ENCODE data around the gene CLPX.
"Not testable (repeated sequence)": the region's sequence is repeated elsewhere in the genome, so short reads cannot be mapped to it uniquely, and the experiment has no call there.

Gene CLPX
- long read RNA-seq, donor 1, full-length matches to known transcripts: 5 of 12 reads
- long read RNA-seq, donor 1, partial matches to known transcripts: 7 of 12 reads
- long read RNA-seq, donor 1, other reads (novel, unspliced or antisense): 0 of 12 reads
- long read RNA-seq, donor 2, full-length matches to known transcripts: 2 of 2 reads
- long read RNA-seq, donor 2, partial matches to known transcripts: 0 of 2 reads
- long read RNA-seq, donor 2, other reads (novel, unspliced or antisense): 0 of 2 reads
- long read RNA-seq, donor 3, partial matches to known transcripts: 6 of 7 reads
- long read RNA-seq, donor 3, other reads (novel, unspliced or antisense): 0 of 7 reads
- long read RNA-seq, donor 4, partial matches to known transcripts: 8 of 9 reads
- long read RNA-seq, donor 4, other reads (novel, unspliced or antisense): 0 of 9 reads
- long read RNA-seq, donor 5, full-length matches to known transcripts: 5 of 5 reads
- long read RNA-seq, donor 5, partial matches to known transcripts: 0 of 5 reads
- long read RNA-seq, donor 5, other reads (novel, unspliced or antisense): 0 of 5 reads
- long read RNA-seq, donor 6, full-length matches to known transcripts: 3 of 9 reads
- long read RNA-seq, donor 6, partial matches to known transcripts: 6 of 9 reads
- long read RNA-seq, donor 6, other reads (novel, unspliced or antisense): 0 of 9 reads
- long read RNA-seq, donor 7: 0 reads
- long read RNA-seq, donor 8, full-length matches to known transcripts: 4 of 10 reads
- long read RNA-seq, donor 8, partial matches to known transcripts: 6 of 10 reads
- long read RNA-seq, donor 8, other reads (novel, unspliced or antisense): 0 of 10 reads

- peak; percentile 97 for DNase-seq
Measured at GRCh38 chr15:65184868-65185717, at the start of gene CLPX. TSS of gene CLPX (minus strand) at chr15:65185342. CDS start at chr15:65185153, 189 bp downstream.

GRCh38 chr15:65233696-65234095 is 48.6 kb upstream of the CLPX start:
- DNase-seq: no peak

GRCh38 chr15:65232520-65232919 is 47.4 kb upstream of the CLPX start:
- DNase-seq: no peak

- DNase-seq: no peak
Measured at GRCh38 chr15:65231306-65231705, 46.2 kb upstream of the CLPX start.

- not testable (repeated sequence) for DNase-seq
Measured at GRCh38 chr15:65226901-65227300, 41.8 kb upstream of the CLPX start.

GRCh38 chr15:65226221-65226620 is 41.1 kb upstream of the CLPX start:
- DNase-seq: no peak

GRCh38 chr15:65223996-65224395 is 38.9 kb upstream of the CLPX start:
- no peak for DNase-seq

- DNase-seq: no peak
Measured at GRCh38 chr15:65222891-65223290, 37.7 kb upstream of the CLPX start.

GRCh38 chr15:65221697-65222096 is 36.6 kb upstream of the CLPX start:
- no peak for DNase-seq

- no peak for DNase-seq
Measured at GRCh38 chr15:65219137-65219536, 34.0 kb upstream of the CLPX start.

- no peak for DNase-seq
Measured at GRCh38 chr15:65217526-65218482, 32.7 kb upstream of the CLPX start.

- DNase-seq: no peak
Measured at GRCh38 chr15:65215496-65215895, 30.4 kb upstream of the CLPX start.

GRCh38 chr15:65214010-65214409 is 28.9 kb upstream of the CLPX start:
- DNase-seq: no peak

- DNase-seq: no peak
Measured at GRCh38 chr15:65213241-65213640, 28.1 kb upstream of the CLPX start.

- no peak for DNase-seq
Measured at GRCh38 chr15:65212097-65212496, 27.0 kb upstream of the CLPX start.

- peak; percentile 70 for DNase-seq
Measured at GRCh38 chr15:65211482-65211982, 26.4 kb upstream of the CLPX start.

GRCh38 chr15:65210770-65211481 is 25.8 kb upstream of the CLPX start, which contains the start of gene CILP:
TSS of gene CILP (minus strand) at chr15:65211473. CDS start at chr15:65209755, 1,718 bp downstream.
- no peak for DNase-seq

GRCh38 chr15:65209701-65210643 is 24.8 kb upstream of the CLPX start:
- peak; percentile 27 for DNase-seq

GRCh38 chr15:65208647-65209046 is 23.5 kb upstream of the CLPX start:
- no peak for DNase-seq

All from right kidney (tissue), 9 donors.